Tibial artery (tissue), 4 donors: ENCODE results near the gene GABBR2.

Source experiments
- DNase-seq, 2 donors: peaks; one replicate each; pipeline ENCODE4 v3.0.0-alpha.2; 2019
- H3K27ac ChIP-seq, 2 donors: fragments of 200-600 bp; sonication (generic) in 1 of 2; 1 replicate in 1 of 2; 2 replicates in 1 of 2; pipeline ENCODE4 v1.5.1; 2018 to 2019; ENCODE audit warnings: mild to moderate bottlenecking in 1 of 2
- H3K27me3 ChIP-seq, 2 donors: fragments of 200-600 bp; sonication (generic) in 1 of 2; one replicate each; pipeline versions ENCODE4 v1.5.1 to v1.6.0; 2016 to 2019
- H3K36me3 ChIP-seq, 3 donors: fragments of 200-600 bp; sonication (generic) in 2 of 3; one replicate each; pipeline ENCODE4 v1.5.1; 2016 to 2019; ENCODE audit warnings: mild to moderate bottlenecking in 2 of 3
- H3K4me1 ChIP-seq, 4 donors: fragments of 200-600 bp; sonication (generic) in 2 of 4; 1 replicate in 3 of 4; 2 replicates in 1 of 4; pipeline ENCODE4 v1.5.1; 2016 to 2019
- H3K4me3 ChIP-seq, 2 donors: fragments of 200-600 bp; sonication (generic) in 1 of 2; 1 replicate in 1 of 2; 2 replicates in 1 of 2; pipeline ENCODE4 v1.5.1; 2018 to 2019; ENCODE audit warnings: mild to moderate bottlenecking in 2 of 2
- H3K9me3 ChIP-seq, 3 donors: fragments of 200-600 bp; sonication (generic) in 1 of 3; one replicate each; pipeline ENCODE4 v1.5.1; 2016 to 2019
- intact Hi-C: fragments of 100-400 bp; cut with DNase I; formaldehyde crosslinking; loops from one replicate; pipeline ENCODE4 v1.15.0; 2023; ENCODE audit warnings: low total_unique reads
- TF ChIP-seq, protein P1 (sequence below), 2 experiments: fragments of 200-600 bp in 1 of 2; fragments of 450-650 bp in 1 of 2; IDR thresholded peaks; one replicate each; pipeline ENCODE4 v1.5.1; 2017 to 2019; ENCODE audit warnings: antibody characterized with exemption in 2 of 2, mild to moderate bottlenecking in 1 of 2, moderate library complexity in 1 of 2

The GABBR2 gene

DNA sequence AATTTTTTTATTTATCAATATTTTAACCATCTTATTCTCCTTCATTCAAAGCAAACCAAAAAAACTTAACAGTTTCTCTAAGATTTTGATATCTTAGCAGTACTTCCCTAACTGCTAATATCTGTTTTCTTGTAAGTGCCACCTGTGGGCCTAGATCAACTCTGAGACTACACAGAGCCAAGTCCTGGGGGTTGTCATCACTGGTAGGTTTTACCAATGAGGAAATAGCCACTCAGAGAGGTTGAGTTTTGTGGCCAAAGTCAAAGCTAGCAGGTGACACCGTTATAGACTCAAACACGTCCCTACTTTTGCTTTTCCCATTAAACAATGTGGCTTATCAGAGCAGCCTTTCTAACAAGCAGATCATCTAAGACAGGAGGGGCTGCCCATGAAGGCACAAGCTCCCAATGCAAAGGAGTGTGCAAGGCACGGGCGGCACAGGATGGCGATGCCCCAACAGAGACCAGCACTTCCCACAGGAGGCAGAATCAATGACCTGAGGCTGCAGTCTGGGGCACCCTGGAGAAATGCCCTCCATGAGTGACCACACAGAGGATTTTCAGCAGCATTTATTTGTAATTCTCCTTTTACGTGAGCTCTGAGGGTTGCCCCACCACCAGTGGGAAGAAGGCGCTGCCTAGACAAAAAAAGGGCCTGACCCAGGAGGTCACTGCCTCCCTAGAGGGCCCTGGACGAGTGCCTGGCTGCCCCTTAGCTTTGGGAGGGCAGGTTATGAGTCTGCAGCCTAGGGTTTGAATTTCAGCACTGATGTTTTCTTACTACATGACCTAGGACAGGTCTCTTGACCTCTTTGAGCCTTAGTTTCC, 460.7 kb downstream of the GABBR2 start:
- Histone ChIP-seq H3K27me3 (no peaks in the 10 kb centered on the region), H3K9me3 (no peaks in the 10 kb centered on the region), H3K36me3 (peaks cover 0 to 21% (median 0%) of the 10 kb centered on the region in 3 donors), H3K4me3 (no peak overlapping the region), H3K4me1 (no peaks in the 10 kb centered on the region), H3K27ac (peak overlapping the region; percentile 19 to 26)
- TF ChIP-seq, protein P1, sequence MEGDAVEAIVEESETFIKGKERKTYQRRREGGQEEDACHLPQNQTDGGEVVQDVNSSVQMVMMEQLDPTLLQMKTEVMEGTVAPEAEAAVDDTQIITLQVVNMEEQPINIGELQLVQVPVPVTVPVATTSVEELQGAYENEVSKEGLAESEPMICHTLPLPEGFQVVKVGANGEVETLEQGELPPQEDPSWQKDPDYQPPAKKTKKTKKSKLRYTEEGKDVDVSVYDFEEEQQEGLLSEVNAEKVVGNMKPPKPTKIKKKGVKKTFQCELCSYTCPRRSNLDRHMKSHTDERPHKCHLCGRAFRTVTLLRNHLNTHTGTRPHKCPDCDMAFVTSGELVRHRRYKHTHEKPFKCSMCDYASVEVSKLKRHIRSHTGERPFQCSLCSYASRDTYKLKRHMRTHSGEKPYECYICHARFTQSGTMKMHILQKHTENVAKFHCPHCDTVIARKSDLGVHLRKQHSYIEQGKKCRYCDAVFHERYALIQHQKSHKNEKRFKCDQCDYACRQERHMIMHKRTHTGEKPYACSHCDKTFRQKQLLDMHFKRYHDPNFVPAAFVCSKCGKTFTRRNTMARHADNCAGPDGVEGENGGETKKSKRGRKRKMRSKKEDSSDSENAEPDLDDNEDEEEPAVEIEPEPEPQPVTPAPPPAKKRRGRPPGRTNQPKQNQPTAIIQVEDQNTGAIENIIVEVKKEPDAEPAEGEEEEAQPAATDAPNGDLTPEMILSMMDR (IDR thresholded peaks at IDR 0.05) = no peak
- intact Hi-C loops = no loop called here
- DNase-seq = peak in 1 of 2 donors; percentile 50

GRCh38 chr9:98242426-98242825, 466.3 kb downstream of the GABBR2 start:
- H3K27ac ChIP-seq = no peak overlapping the region
- intact Hi-C loops = no loop called here
- peaks cover 0 to 17% (median 13%) of the 10 kb centered on the region in 3 donors for H3K36me3 ChIP-seq
- no peaks in the 10 kb centered on the region for H3K9me3 ChIP-seq
- H3K4me1 ChIP-seq = peaks cover 0 to 3% (median 0%) of the 10 kb centered on the region in 4 donors
- DNase-seq = no peak
- TF ChIP-seq, protein P1 (IDR thresholded peaks at IDR 0.05) = no peak
- H3K27me3 ChIP-seq = no peaks in the 10 kb centered on the region
- no peak overlapping the region for H3K4me3 ChIP-seq

DNA sequence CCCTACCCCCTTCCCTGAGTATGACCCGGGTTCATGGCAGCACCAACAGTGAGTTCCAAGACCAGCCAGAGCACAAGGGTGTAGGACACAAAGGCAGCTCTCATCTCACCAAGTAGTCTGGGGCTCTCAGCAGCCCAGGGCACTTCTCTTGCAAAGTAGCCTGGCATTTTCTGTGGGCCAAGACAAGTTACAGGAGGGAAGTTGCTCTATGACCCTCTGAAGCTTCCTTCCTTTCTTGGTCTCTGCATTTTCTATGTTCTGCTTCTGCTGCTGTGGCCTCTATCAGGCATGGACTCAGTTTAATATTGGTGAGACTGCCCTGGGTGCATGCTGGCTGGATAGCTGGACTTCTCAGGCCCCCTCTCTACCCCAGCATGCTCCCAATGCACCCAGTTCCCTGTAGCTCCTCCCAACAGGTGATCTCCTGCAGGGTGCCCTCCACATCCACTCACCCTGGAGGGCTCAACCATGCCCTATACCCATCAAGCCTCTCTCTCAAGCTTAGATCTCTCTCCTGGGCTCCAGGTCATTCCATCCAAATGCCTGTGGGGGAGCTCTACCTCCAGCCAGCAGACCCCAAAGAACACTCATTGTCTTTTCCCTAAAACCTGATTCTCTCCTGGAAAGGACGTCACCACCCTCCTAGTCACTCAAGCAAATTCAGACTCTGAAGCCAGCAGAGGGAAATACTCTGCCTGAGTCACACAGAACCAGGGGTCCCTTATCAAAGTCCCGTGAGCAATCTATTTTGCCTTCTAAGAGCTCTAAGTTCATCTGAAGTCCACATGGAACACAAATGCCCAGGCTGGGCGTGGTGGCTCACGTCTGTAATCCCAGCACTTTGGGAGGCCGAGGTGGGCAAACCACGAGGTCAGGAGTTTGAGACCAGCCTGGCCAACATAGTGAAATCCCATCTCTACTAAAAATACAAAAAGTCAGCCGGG, 467.1 kb downstream of the GABBR2 start:
- DNase-seq = no peak
- peaks cover 0 to 17% (median 13%) of the 10 kb centered on the region in 3 donors for H3K36me3 ChIP-seq
- TF ChIP-seq, protein P1 (IDR thresholded peaks at IDR 0.05) = no peak
- no peaks in the 10 kb centered on the region for H3K27me3 ChIP-seq
- peaks cover 0 to 3% (median 0%) of the 10 kb centered on the region in 4 donors for H3K4me1 ChIP-seq
- intact Hi-C loops = no loop called here
- no peaks in the 10 kb centered on the region for H3K9me3 ChIP-seq
- H3K4me3 ChIP-seq = no peak overlapping the region
- no peak overlapping the region for H3K27ac ChIP-seq

- no peaks in the 10 kb centered on the region for H3K27me3 ChIP-seq
- no peaks in the 10 kb centered on the region for H3K9me3 ChIP-seq
- no peak overlapping the region for H3K4me3 ChIP-seq
- H3K27ac ChIP-seq = no peak overlapping the region
- DNase-seq = no peak
- H3K4me1 ChIP-seq = peaks cover 0 to 3% (median 0%) of the 10 kb centered on the region in 4 donors
- TF ChIP-seq, protein P1 (IDR thresholded peaks at IDR 0.05) = no peak
- intact Hi-C loops = no loop called here
- peaks cover 0 to 17% (median 15%) of the 10 kb centered on the region in 3 donors for H3K36me3 ChIP-seq
Measured at GRCh38 chr9:98240475-98240874, 468.3 kb downstream of the GABBR2 start.
